H1 (cell line): ENCODE data around the gene PLEKHG2.

Experiments
- BRCA1 ChIP-seq: IDR thresholded peaks from 2 replicates; pipeline ENCODE4 v1.6.1; 2012; ENCODE audit warnings: low read depth, low read length, improper control_type of control experiment
- CTCF ChIP-seq, 3 experiments: IDR thresholded peaks; 1 replicate in 2 of 3; 2 replicates in 1 of 3; pipeline versions ENCODE4 v1.5.1 to v1.6.1; 2011; ENCODE audit warnings: low read length in 3 of 3, mild to moderate bottlenecking in 3 of 3, inconsistent platforms in 2 of 3, low read depth in 1 of 3, moderate library complexity in 1 of 3; ENCODE audit not compliant: insufficient read depth in 1 of 3; ENCODE audit errors: control extremely low read depth in 1 of 3
- EZH2 ChIP-seq: fragments of 200-600 bp; sonication (generic); IDR thresholded peaks from 2 replicates; pipeline ENCODE4 v1.7.1; 2012; ENCODE audit warnings: low read depth, mild to moderate bottlenecking, moderate library complexity, low read length, inconsistent platforms; ENCODE audit not compliant: severe bottlenecking
- HDAC2 ChIP-seq, 2 experiments: fragments of 300-600 bp in 1 of 2; sonication (generic) in 1 of 2; IDR thresholded peaks; 2 replicates each; pipeline ENCODE4 v1.6.1; 2011 to 2012; ENCODE audit warnings: low read depth in 2 of 2, low read length in 2 of 2, mild to moderate bottlenecking in 2 of 2, moderate library complexity in 2 of 2, borderline replicate concordance in 1 of 2, inconsistent platforms in 1 of 2
- USF2 ChIP-seq: IDR thresholded peaks from 2 replicates; pipeline ENCODE4 v1.6.1; 2011; ENCODE audit warnings: low read length, improper control_type of control experiment
- ZNF274 ChIP-seq: IDR thresholded peaks from 2 replicates; pipeline ENCODE4 v1.7.0; 2012; ENCODE audit warnings: low read length, borderline replicate concordance; ENCODE audit errors: extremely low read depth

GRCh38 chr19:39422020-39422419 lies 9.6 kb downstream of the PLEKHG2 start:
- TF ChIP-seq ZNF274 (no peak), HDAC2 (IDR thresholded peaks at IDR 0.05; ENCODE audit: borderline replicate concordance in 1 of 2, low read depth in 2 of 2, low read length in 2 of 2) (no peak), USF2 (no peak), CTCF (IDR thresholded peaks at IDR 0.05; ENCODE audit: control extremely low read depth in 1 of 3, insufficient read depth in 1 of 3, low read depth in 1 of 3, low read length in 3 of 3) (no peak), EZH2 (no peak), BRCA1 (no peak)
